HG02610 (cell line): ENCODE measurements around the gene FAT3.

Experiments
- ATAC-seq: cut with Tn5 transposase; IDR thresholded peaks from one replicate; pipeline ENCODE4 v1.9.1; 2021; ENCODE audit warnings: mild to moderate bottlenecking, moderate library complexity; ENCODE audit not compliant: unreplicated experiment

The FAT3 gene

GRCh38 chr11:92227230-92227814 lies 2.7 kb downstream of the FAT3 start:
- no peak for ATAC-seq

GRCh38 chr11:92227959-92228935 lies 3.6 kb downstream of the FAT3 start:
- no peak for ATAC-seq

GRCh38 chr11:92236856-92237255 lies 12.2 kb downstream of the FAT3 start:
- ATAC-seq: no peak

GRCh38 chr11:92240916-92241315 lies 16.3 kb downstream of the FAT3 start:
- no peak for ATAC-seq

DNA sequence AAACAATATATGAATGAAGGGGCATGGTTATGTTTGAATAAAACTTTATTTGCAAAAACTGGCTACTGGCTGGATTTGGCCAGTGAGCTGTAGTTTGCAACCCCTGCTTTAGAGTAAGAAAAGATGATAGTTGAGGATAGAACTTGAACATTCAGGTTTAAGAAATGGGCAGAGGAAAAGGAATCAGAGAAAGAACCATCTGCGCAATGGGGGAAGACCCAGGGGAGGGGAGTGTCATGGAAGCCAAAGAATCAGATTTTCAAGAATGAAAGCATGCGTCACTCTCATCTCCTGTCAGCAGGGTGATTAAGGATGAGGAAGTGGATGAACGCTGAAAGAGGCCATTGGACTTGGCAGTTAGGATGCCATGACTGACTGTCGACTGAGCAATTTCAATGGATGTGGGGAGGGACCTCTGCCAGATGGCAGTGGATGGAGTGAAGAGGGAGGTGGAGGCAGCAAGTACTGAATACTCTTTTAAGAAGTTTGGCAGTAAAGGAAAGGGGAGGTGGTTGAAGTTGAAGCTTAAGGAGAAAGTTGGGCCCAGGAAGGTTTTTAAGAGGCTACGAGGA lies 21.2 kb downstream of the FAT3 start:
- no peak for ATAC-seq

DNA sequence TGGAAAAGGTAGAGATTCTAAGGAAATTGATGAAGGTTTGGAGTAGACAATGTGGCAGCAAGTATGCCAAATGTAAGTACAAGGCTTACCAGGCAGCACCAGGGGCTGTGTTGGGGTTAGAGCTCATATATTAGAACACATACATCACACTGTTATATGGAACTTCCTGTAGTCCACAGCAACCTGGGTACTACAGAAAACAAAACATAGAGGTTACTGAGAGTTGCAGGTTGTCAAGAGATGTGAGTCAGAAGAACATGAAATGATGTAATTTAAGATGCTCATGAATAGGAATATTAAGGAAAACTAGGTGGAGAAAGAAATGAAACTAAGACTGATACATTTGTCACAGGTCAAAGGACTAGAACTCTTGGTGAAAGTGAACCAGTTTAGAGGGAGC lies 22.0 kb downstream of the FAT3 start:
- no peak for ATAC-seq

GRCh38 chr11:92249156-92249753 lies 24.6 kb downstream of the FAT3 start:
- ATAC-seq: no peak

GRCh38 chr11:92251980-92252379 lies 27.4 kb downstream of the FAT3 start:
- ATAC-seq: no peak

DNA sequence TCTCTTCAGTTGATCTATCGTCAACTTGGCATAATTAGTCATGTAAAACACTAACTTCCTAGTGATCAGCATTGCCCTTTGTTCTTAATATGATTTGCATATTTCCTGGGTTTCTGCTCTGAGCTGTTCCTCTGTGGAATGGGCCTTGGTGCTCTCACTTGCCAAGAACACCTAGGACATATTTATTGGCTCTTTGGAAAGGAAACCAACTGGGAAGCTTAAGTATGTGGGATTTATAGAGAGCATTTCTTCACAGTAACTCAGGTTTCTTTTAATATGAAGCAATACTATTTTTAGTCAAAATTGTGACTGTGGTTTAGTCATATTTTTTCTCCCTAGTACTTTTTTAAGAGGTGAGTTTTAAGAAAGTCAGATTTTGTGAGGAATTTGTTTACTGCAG lies 28.8 kb downstream of the FAT3 start:
- no peak for ATAC-seq

- no peak for ATAC-seq
Observed at GRCh38 chr11:92253945-92254344, 29.3 kb downstream of the FAT3 start.

DNA sequence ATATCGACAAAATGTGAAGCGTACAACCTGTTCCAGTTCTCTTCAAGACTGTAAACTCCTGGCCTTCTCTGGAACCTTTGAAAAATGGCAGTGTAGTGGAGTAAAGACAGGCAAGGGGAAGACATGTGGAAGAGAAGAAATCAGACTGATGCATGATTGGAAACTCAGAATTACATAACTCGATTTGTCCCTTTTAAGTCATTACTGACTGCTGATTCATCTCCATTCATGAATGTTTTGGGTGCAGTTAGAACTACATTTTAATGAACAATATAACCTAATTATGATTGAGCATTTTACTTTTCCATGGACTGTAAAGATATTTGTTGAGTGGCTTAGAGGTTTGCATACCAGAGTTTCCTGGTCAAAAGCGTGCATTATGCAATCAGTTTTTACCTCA lies 32.9 kb downstream of the FAT3 start:
- ATAC-seq: no peak

- ATAC-seq: no peak
Observed at GRCh38 chr11:92259861-92260260, 35.2 kb downstream of the FAT3 start.

DNA sequence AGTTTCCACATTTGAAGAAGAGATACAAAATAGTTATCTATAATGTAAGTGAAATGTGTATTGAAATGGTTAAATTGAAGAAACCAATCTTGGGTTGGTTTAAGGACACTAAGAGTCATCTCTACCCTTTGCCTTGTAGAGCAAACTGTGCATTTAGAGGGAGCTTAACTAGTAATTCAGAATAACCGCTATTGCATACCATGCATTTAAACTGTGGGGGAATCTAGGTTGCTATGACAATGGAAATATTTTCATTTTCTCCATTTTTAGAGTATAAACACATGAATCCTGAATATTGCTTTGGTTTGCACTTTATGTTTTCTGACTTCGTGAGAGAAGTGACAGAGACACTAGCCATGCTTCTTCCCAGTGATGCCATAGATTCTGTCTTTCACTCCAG lies 39.7 kb downstream of the FAT3 start:
- no peak for ATAC-seq

- no peak for ATAC-seq
Observed at GRCh38 chr11:92266806-92267205, 42.2 kb downstream of the FAT3 start.

DNA sequence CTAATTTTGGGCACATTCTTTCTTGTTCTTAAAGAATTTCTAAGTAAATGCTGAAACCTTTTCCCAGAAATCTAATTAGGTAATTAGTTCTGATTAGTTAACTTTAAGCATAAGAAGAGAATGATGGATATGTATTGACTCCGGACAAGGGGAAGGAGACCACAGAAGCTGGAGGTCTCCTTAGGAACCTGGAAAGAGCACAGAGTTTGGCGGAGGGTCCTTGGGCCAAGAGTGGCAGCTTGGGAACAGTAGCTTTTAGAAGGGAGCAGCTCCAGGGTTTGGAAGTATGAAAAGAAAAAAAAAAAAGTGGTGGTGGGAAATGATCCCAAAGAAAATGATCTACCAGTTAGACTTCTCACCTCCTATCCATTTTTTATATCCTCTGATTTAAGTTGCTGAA lies 42.7 kb downstream of the FAT3 start:
- no peak for ATAC-seq

DNA sequence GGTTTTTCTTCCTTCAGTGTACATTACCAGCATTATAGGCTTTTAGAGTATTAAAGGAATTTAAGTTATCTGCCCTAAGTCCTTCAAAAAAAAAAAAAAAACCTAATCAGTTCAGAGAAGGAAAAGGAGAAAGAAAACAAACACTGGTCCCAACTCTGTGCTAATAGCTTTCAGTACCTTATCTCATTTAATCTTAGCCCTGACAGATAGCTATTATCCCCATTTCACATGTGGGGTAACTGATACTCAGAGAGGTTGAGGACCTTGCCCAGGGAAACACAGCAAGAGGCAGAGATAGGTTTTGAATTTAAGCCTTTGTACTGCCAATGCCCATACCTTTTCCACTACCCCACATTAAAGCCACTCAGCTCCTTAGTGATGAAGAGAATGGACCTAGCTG lies 43.4 kb downstream of the FAT3 start:
- ATAC-seq: no peak

DNA sequence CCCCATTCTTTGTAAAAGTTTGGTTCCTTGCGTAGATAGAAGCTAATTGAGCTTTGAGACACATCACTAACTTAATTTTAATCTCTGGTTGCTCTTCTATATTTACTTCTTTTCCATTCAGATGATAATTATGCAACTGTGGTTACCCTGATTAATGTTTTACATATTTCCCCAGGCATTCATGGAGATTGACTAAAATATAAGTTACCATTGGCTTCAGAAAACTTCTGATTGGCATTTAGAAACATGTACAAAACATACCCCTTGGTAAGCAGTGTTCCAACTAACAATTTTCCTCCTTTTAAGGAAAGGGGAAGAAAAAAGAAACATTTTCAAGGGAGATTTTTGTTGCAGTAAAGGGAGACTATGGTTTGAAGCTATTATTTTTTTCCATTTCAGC lies 43.9 kb downstream of the FAT3 start:
- ATAC-seq: no peak

DNA sequence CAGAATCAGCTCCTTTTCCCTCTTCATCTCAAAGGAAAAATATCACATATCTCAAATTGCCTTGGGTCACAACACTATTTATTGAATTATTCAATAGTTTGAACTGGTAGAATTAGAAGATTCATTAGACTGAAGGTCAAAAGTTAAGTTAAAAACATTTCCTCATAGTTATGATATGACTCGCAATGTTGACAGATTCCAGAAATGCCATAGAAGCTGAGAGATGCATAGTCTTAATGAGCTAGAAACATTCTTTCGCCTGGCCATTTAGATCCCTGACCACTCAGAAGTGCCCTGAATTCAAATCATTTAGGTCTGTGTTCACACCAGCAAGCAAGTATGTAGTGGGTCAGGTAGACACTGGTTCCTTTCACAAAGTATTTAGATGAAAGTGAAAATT lies 44.4 kb downstream of the FAT3 start:
- ATAC-seq: no peak

GRCh38 chr11:92269841-92270240 lies 45.2 kb downstream of the FAT3 start:
- ATAC-seq: no peak

- ATAC-seq: no peak
Observed at GRCh38 chr11:92272651-92273050, 48.0 kb downstream of the FAT3 start.
